Left lobe of liver (tissue), 2 donors: ENCODE data around the gene FYN. TPM values are rescaled to one million over a fixed set of nuclear protein-coding genes. Genes with fewer than 3 reads are reported as not detected.
"Not testable (repeated sequence)": the region's sequence is repeated elsewhere in the genome, so short reads cannot be mapped to it uniquely, and the experiment has no call there.

Source experiments
- ATAC-seq: fragments of 200-7000 bp; cut with Tn5 transposase; one replicate; pipeline ENCODE4 v1.9.1; 2020; ENCODE audit warnings: mild to moderate bottlenecking, moderate library complexity
- DNase-seq: peaks from one replicate; pipeline ENCODE4 v3.0.0-alpha.2; 2020; ENCODE audit warnings: low spot score
- total RNA-seq: library from RNA; stranded (reverse); gene quantifications from one replicate; pipeline ENCODE4 v1.2.1, GENCODE V29; 2021
- donor health status: DM: no; HTN: no; CAD: no; lungs with moderate emphysema.
- donor health status: DM: no; HTN: yes; CAD: no.

FYN gene
- total RNA-seq: 30.0 TPM

- peak; percentile 100 for ATAC-seq
- peak; percentile 92 for DNase-seq
Measured at GRCh38 chr6:111873178-111874024, at the start of gene FYN. TSS of gene FYN (minus strand) at chr6:111873452. CDS start at chr6:111720051, 153,401 bp downstream.

DNA sequence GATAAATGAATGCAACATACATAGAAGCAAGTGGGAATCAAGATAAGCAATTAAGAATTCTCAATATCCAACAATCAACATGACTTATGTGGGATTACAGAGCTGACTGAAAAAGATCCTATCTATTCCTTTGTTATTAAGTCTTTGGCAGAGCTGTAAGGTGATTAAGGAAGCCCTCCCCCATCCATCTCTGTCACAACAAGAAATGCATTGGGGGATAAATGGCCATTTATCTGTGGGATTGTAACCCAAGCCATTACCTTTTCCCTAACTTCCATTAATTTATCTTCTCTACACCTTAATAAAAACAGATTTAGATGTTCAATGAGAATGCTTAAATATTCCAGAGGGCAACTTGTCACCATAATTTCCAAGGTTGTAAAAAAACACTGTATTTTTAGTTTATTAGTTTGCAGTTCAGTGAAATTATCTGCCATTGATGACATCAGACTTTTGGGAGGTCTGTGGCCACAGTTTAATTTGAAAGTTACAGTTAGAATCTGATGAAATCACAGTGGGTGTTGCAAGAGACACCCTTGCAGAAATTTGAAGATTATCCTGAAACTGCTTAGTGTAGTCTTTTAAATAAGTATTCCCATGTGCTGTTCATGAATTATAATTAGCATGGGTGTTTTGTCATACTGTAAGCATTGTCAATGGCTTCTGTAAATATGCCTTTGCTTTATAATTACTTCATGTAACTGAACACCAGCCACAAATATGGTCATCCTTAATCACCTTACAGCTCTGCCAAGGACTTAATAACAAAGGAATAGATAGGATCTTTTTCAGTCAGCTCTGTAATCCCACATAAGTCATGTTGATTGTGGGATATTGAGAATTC is 49.4 kb upstream of the FYN start:
- DNase-seq (no peak), ATAC-seq (no peak)

DNA sequence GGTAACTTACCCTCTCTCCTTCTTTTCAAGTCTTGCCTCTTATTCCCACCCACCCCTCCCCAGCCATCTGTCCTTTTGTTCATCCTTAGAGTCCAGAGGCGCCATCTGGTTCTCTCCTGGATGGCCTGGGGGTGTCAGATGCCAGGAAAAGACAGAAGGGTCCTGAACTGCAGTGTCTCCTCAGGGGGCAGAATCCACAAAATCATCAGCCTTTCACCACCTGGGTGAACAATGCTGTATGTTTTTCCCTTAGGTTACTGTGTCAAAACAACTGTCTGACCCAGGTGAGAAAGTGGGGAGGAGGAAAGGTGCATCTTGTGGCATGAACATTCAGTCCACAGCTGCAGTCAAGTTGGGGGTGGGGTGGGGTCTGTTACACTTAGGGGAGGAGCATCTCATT is 47.9 kb upstream of the FYN start:
- no peak for DNase-seq
- no peak for ATAC-seq

GRCh38 chr6:111920578-111920977 is 47.3 kb upstream of the FYN start:
- ATAC-seq (no peak), DNase-seq (no peak)

DNA sequence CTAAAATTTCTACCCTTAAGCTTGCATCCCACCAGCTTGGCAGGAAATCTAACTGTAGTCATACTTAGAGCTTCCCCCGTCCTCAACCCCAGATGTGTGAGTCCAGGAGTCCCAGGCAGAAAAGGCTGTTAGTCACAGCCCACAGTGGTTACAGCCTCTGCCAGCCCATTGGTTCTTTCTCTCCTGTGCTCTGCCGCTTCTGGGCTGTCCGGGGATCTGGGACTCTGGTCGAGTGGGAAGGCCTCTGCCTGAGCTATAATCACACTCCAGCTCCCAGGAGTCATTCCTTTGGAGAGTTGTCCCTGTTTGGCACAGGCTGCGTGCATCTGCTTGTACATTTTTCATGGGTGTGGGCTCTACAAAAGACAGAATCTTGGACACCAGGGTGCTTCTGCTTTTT is 45.6 kb upstream of the FYN start:
- ATAC-seq: no peak
- no peak for DNase-seq

GRCh38 chr6:111916747-111917146 is 43.5 kb upstream of the FYN start:
- no peak for DNase-seq
- no peak for ATAC-seq

GRCh38 chr6:111914617-111915016 is 41.4 kb upstream of the FYN start:
- ATAC-seq: no peak

DNA sequence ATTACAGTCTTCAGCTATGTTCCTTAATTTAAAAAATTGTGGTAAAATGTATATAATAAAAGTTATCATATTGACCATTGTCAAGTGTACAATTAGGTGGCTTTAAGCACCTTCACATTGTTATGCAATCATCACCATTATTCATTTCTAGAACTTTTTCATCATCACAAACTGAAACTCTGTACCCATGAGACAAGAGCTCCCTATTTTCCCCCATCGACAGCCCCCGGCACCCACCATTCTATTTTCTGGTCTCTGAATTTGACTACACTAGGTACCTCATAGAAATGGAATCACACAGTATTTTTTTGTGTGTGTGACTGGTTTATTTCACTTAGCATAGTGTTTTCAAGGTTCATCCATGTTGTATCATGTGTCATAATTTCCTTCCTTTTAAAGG is 39.7 kb upstream of the FYN start:
- ATAC-seq (no peak), DNase-seq (no peak)

More at GRCh38 chr6:111914617-111915016, 41.4 kb upstream of the FYN start:
- no peak for DNase-seq

GRCh38 chr6:111911428-111911827 is 38.2 kb upstream of the FYN start:
- no peak for DNase-seq
- ATAC-seq: no peak

GRCh38 chr6:111909238-111909637 is 36.0 kb upstream of the FYN start:
- DNase-seq: no peak
- no peak for ATAC-seq

DNA sequence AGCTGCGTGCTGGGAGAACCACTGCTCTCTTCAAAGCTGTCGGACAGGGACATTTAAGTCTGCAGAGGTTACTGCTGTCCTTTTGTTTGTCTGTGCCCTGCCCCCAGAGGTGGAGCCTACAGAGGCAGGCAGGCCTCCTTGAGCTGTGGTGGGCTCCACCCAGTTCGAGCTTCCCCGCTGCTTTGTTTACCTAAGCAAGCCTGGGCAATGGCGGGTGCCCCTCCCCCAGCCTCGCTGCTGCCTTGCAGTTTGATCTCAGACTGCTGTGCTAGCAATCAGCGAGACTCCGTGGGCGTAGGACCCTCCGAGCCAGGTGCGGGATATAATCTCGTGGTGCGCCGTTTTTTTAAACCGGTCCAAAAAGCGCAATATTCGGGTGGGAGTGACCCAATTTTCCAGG is 35.1 kb upstream of the FYN start:
- not testable (repeated sequence) for DNase-seq, ATAC-seq

GRCh38 chr6:111900735-111901134 is 27.5 kb upstream of the FYN start:
- DNase-seq (no peak), ATAC-seq (no peak)

- DNase-seq (no peak), ATAC-seq (no peak)
Measured at GRCh38 chr6:111899531-111899930, 26.3 kb upstream of the FYN start.

DNA sequence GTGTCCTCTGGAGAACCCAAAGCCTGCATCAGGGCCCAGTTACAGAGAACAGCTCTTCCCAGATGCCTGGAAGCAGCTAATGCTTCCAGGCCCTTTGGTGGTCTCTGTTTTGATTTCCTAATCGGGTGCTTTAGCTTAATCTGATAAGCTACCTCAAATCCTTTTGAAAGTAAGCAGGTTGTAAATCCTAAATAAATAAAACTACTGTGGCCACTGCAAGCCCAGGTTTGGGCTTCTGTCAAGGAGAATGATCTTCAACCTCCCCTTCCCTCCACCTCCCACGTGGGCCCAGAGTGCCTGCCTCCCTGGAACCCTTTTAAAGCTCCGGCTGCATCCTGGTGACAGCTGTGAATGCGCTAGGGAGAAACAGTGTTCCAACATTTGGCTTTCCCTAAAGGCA is 25.2 kb upstream of the FYN start:
- ATAC-seq: no peak
- no peak for DNase-seq

- no peak for ATAC-seq
- no peak for DNase-seq
Measured at GRCh38 chr6:111894951-111895350, 21.7 kb upstream of the FYN start.

- no peak for DNase-seq
- ATAC-seq: no peak
Measured at GRCh38 chr6:111894272-111894671, 21.0 kb upstream of the FYN start.

DNA sequence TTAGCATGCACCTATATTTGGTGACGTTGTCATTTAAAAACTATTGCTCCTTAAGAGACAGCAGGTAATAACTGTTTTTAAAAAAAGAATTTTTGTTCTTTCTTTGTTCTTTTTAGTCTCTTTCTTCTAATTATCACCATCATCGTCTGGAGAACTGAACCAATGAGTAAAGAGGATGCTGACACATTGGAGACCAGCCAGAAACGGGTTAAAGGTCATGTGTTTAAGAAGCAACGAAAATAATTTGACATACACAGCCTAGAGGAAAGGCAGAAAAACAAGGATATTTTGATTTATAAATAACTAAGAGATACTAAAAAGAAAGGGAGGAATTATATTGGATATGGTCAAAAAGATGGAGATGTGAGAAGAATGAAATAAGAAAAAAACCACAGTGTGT is 19.2 kb upstream of the FYN start:
- no peak for ATAC-seq
- no peak for DNase-seq

DNA sequence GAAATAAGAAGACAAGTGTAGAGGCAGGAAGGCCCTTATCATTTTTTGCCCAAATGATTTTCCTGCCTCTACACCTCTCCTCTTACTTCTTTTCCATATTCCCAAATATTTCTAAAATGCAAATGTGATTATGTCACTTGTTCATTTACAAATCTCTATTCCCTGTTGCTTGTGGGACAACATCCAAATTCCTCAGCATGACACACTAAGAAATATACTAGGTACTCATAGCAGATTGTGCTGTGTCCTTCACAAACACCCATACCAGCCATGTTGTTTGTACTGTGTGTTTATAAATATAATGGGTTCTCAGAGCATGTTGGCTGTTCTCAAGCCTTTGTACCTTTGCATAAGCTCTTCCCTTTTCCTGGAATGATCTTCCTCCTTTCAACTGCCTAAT is 17.7 kb upstream of the FYN start:
- no peak for ATAC-seq

DNA sequence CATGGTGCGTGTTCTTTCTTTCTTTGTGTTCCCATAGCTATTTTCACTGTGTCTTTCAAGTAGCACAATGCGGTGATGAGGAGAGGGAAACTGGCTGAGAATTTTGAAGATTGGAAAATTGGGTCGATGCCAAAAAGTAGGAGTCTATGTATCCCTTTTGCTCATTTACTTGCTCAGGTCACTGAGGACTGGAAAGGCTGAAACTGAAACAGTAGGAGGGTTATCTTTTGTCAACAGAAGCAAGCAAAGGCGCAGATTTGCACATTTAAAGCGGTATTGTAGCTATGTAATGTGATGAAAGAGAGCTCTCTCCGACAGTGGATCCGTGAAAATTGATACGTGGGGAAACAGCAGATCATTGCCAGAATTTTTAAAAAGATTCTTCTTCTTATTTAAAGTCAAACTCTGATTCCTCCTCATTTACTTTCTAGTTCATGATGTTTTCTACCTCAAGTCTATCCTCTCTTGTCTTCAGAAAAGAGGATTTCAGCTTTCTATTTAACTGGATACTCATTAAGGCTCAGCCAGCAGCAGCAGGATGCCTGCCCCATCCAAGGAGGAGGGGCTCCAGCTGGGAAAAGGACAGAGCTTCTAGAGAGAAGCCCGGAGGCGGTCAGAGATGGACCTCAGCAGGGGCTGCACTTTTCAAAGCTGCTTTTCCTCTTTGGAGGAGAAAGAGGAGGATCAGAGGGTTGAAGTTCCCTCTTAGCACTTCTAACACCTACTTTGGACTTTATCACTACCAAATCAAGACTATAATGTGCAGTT is 15.9 kb upstream of the FYN start:
- ATAC-seq: peak; percentile 17
- no peak for DNase-seq

More for the DNA sequence above, 17.7 kb upstream of the FYN start:
- no peak for DNase-seq

DNA sequence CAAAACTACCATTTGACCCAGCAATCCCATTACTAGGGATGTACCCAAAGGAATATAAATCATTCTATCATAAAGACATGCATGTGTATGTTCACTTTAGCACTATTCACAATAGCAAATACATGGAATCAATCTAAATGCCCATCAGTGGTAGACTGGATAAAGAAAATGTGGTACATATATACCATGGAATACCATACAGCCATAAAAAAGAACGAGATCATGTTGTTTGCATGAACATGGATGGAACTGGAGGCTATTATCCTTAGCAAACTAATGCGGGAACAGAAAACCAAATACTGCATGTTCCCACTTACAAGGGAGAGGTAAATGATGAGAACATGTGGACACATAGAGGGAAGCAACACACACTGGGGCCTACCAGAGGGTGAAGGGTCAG is 13.5 kb upstream of the FYN start:
- not testable (repeated sequence) for DNase-seq, ATAC-seq

DNA sequence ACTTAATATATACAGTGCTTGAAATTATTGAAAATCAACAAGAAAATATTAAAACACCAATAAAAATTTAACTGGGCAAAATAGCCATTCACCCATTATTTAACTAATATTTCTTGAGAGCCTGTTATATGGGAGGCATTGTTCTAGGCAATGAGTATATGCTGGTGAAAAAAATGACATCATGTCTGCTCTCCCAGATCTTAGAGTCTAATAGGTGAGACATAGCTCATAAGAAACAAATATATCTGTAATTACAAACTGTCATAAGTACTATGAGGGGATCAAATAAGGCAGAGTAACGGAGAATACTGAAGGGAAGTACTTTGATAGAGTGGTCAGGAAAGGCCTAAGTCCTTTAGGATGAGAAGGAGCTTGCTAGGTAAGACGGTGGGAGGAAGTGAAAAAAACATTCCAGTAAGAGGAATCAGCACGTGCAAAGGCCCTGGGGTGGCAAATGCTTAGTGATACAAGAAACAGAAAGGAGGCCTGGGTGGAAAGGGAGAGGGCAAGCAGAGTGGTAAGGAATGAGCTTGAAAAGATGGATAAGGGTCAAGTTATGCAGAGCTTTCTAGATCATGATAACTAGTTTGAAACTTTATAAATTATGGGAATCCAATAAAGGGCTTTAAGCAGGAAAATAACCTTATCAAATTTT is 12.2 kb upstream of the FYN start:
- DNase-seq (no peak), ATAC-seq (no peak)
